HepG2 (cell line): ENCODE measurements around the gene DNAJC7. TPM values are rescaled to one million over a fixed set of nuclear protein-coding genes. Genes with fewer than 3 reads are reported as not detected.
A peak's percentile ranks its signal among the peaks of the same experiment; 100 is the strongest.

ENCODE experiments used
- AHR ChIP-seq: IDR thresholded peaks from 2 replicates; pipeline ENCODE4 v1.6.1; 2018; ENCODE audit warnings: missing genetic modification reagents, missing compliant biosample characterization
- HHEX ChIP-seq: IDR thresholded peaks from 2 replicates; pipeline ENCODE4 v1.6.1; 2016; ENCODE audit warnings: control low read depth
- HNRNPH1 ChIP-seq: fragments of 200-400 bp; formaldehyde crosslinking; optimal IDR thresholded peaks from 2 replicates; pipeline ENCODE3; 2017; ENCODE audit warnings: mild to moderate bottlenecking, low read depth, low read length
- HOXA5 ChIP-seq: sonication (generic); formaldehyde crosslinking; IDR thresholded peaks from 2 replicates; pipeline ENCODE4 v1.4.0; 2020; ENCODE audit warnings: missing genetic modification reagents
- KLF13 ChIP-seq: sonication (generic); formaldehyde crosslinking; IDR thresholded peaks from 2 replicates; pipeline ENCODE4 v1.4.0; 2020; ENCODE audit warnings: mild to moderate bottlenecking, missing genetic modification reagents
- MTA3 ChIP-seq: sonication (generic); formaldehyde crosslinking; IDR thresholded peaks from 2 replicates; pipeline ENCODE4 v1.4.0; 2020; ENCODE audit warnings: missing genetic modification reagents
- PATZ1 ChIP-seq: sonication (generic); formaldehyde crosslinking; IDR thresholded peaks from 2 replicates; pipeline ENCODE4 v1.4.0; 2020; ENCODE audit warnings: missing genetic modification reagents
- PPARG ChIP-seq: conservative IDR thresholded peaks from 2 replicates; pipeline ENCODE4 v1.6.1; 2016; ENCODE audit warnings: missing biosample characterization, missing genetic modification reagents
- SP1 ChIP-seq, 2 experiments: fragments of 450-650 bp in 1 of 2; sonication (generic) in 1 of 2; formaldehyde crosslinking in 1 of 2; IDR thresholded peaks; 2 replicates each; pipeline versions ENCODE4 v1.4.0 to v1.6.1; 2016 to 2020; ENCODE audit warnings: missing genetic modification reagents in 1 of 2
- ZFAT ChIP-seq: sonication (generic); formaldehyde crosslinking; conservative IDR thresholded peaks from 2 replicates; pipeline ENCODE4 v1.8.1; 2023; ENCODE audit warnings: missing genetic modification reagents, inconsistent platforms
- ZNF275 ChIP-seq: sonication (generic); formaldehyde crosslinking; IDR thresholded peaks from 2 replicates; pipeline ENCODE4 v1.8.0; 2022; ENCODE audit warnings: missing genetic modification reagents, mild to moderate bottlenecking, inconsistent platforms, borderline replicate concordance
- ZNF282 ChIP-seq: fragments of 450-650 bp; IDR thresholded peaks from 2 replicates; pipeline ENCODE4 v1.6.1; 2018; ENCODE audit not compliant: partially characterized antibody
- ZNF552 ChIP-seq: sonication (generic); formaldehyde crosslinking; IDR thresholded peaks from 2 replicates; pipeline ENCODE4 v1.9.0; 2022; ENCODE audit warnings: missing genetic modification reagents, mild to moderate bottlenecking, borderline replicate concordance
- ZNF607 ChIP-seq: sonication (generic); formaldehyde crosslinking; IDR thresholded peaks from 2 replicates; pipeline ENCODE4 v1.5.1; 2020; ENCODE audit warnings: missing genetic modification reagents, mild to moderate bottlenecking, borderline replicate concordance
- ZNF609 ChIP-seq: sonication (generic); formaldehyde crosslinking; IDR thresholded peaks from 2 replicates; pipeline ENCODE4 v1.4.0; 2020; ENCODE audit warnings: mild to moderate bottlenecking, missing genetic modification reagents, borderline replicate concordance
- ZNF616 ChIP-seq: sonication (generic); formaldehyde crosslinking; IDR thresholded peaks from 2 replicates; pipeline ENCODE4 v1.5.0; 2020; ENCODE audit warnings: low read depth, mild to moderate bottlenecking, missing genetic modification reagents
- ZNF781 ChIP-seq: sonication (generic); formaldehyde crosslinking; IDR thresholded peaks from 2 replicates; pipeline ENCODE4 v1.5.1; 2020; ENCODE audit warnings: borderline replicate concordance, mild to moderate bottlenecking, missing genetic modification reagents; ENCODE audit errors: not compliant biosample characterization
- polyA plus RNA-seq, 8 experiments: library from polyadenylated mRNA; depleted of rRNA in 3 of 8; stranded (reverse) in 7 of 8; unstranded in 1 of 8; fragments of >200 nt; fragmentation: Illumina TruSeq in 4 of 8; extraction: Trizol in 4 of 8; gene quantifications; 2 replicates each; pipeline versions ENCODE4 v1.2.1 to v1.2.3, GENCODE V29; 2011 to 2016; ENCODE audit warnings: low read depth in 4 of 8, missing spikeins in 1 of 8, mixed read lengths in 1 of 8; ENCODE audit not compliant: insufficient read depth in 1 of 8
- total RNA-seq, 5 experiments: library from RNA; depleted of rRNA; stranded (reverse); fragments of >200 nt; fragmentation: Illumina TruSeq; extraction: Trizol; gene quantifications; 2 replicates each; pipeline ENCODE4 v1.2.3, GENCODE V29; 2016; ENCODE audit warnings: low read depth in 1 of 5
- TF ChIP-seq, protein P1 (sequence below): sonication (generic); formaldehyde crosslinking; IDR thresholded peaks from 2 replicates; pipeline ENCODE4 v1.8.0; 2022; ENCODE audit warnings: missing genetic modification reagents, mild to moderate bottlenecking, moderate library complexity, borderline replicate concordance

The DNAJC7 gene
- total and polyA plus RNA-seq, 2 of the 13 experiments (the other 11 are each of a cell fraction or from before 2014, with no cell fraction given), result 47.7 to 132 TPM

- TF ChIP-seq SP1 (IDR thresholded peaks at IDR 0.05) (no peak), SP1 (CRISPR knock-in tag; IDR thresholded peaks at IDR 0.05) (no peak), MTA3 (CRISPR knock-in tag) (no peak), ZNF609 (CRISPR knock-in tag) (0 out of 2 replicates have a peak, but pooled peaks have one; percentile 40), ZNF607 (CRISPR knock-in tag) (no peak), ZNF275 (CRISPR knock-in tag) (no peak), HOXA5 (CRISPR knock-in tag) (0 out of 2 replicates have a peak, but pooled peaks have one; percentile 39), KLF13 (CRISPR knock-in tag) (no peak), PATZ1 (CRISPR knock-in tag) (peak; percentile 72), HHEX (CRISPR knock-in tag) (no peak), ZNF616 (CRISPR knock-in tag) (no peak), AHR (no peak), ZNF781 (no peak), PPARG (CRISPR knock-in tag) (0 out of 2 replicates have a peak, but pooled peaks have one; percentile 47), HNRNPH1 (no peak), ZNF552 (CRISPR knock-in tag) (no peak), ZFAT (CRISPR knock-in tag) (no peak), ZNF282 (no peak)
- TF ChIP-seq, protein P1, sequence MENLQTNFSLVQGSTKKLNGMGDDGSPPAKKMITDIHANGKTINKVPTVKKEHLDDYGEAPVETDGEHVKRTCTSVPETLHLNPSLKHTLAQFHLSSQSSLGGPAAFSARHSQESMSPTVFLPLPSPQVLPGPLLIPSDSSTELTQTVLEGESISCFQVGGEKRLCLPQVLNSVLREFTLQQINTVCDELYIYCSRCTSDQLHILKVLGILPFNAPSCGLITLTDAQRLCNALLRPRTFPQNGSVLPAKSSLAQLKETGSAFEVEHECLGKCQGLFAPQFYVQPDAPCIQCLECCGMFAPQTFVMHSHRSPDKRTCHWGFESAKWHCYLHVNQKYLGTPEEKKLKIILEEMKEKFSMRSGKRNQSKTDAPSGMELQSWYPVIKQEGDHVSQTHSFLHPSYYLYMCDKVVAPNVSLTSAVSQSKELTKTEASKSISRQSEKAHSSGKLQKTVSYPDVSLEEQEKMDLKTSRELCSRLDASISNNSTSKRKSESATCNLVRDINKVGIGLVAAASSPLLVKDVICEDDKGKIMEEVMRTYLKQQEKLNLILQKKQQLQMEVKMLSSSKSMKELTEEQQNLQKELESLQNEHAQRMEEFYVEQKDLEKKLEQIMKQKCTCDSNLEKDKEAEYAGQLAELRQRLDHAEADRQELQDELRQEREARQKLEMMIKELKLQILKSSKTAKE (CRISPR knock-in tag), result no peak
These were observed 60.0 kb downstream of the DNAJC7 start (continued) for GRCh38 chr17:41957031-41957868.
